ENCODE results near the gene DBNL. TPM values are rescaled to one million over a fixed set of nuclear protein-coding genes. Genes with fewer than 3 reads are reported as not detected.

DBNL gene
- polyA plus RNA-seq, 2 of the 4 experiments (the other 2 are of a cell fraction): 41.8 to 95.0 TPM

GRCh38 chr7:44101966-44102845, 57.7 kb downstream of the DBNL start:
- Histone ChIP-seq H3K4me3 (no peak overlapping the region), H3K27ac (no peak overlapping the region), H3K4me1 (peaks cover 12% of the 10 kb centered on the region; the same call in 1 of the 3 replicates), H3K4me2 (no peak overlapping the region), H3K9me3 (no peaks in the 10 kb centered on the region)
- TF ChIP-seq TP53 (CRISPR knock-in tag; IDR thresholded peaks at IDR 0.05) (no peak), SMC3 (IDR thresholded peaks at IDR 0.05) (no peak), JUNB (IDR thresholded peaks at IDR 0.05) (no peak), ZFP36 (IDR thresholded peaks at IDR 0.05; ENCODE audit: borderline replicate concordance, partially characterized antibody) (no peak), EHMT2 (IDR thresholded peaks at IDR 0.05; ENCODE audit: low read depth) (no peak), HEYL (CRISPR knock-in tag; IDR thresholded peaks at IDR 0.05) (no peak), RCOR1 (IDR thresholded peaks at IDR 0.05; ENCODE audit: low read depth, low read length) (no peak), RFX5 (IDR thresholded peaks at IDR 0.05) (no peak), BCL3 (IDR thresholded peaks at IDR 0.05) (no peak), FOXS1 (CRISPR knock-in tag; IDR thresholded peaks at IDR 0.05) (no peak), KDM5A (IDR thresholded peaks at IDR 0.05) (no peak)
- no peak for ATAC-seq
- FAIRE-seq: no peak
- CTCF ChIA-PET: interaction anchor here (1.1 to 2.2 kb wide), 5 partner anchors 10 to 94 kb away, joined by 3 to 5 read pairs (median 3); no protein-coding TSS in a partner anchor
- WGBS (ENCODE audit: missing lambda C conversion rate): 85% methylated on average over 13 of the region's 14 CpGs
- POLR2A ChIA-PET: interaction anchor here (0.6 kb wide), 1 partner anchor 9 kb away, joined by 3 read pairs; no protein-coding TSS in a partner anchor
- DNase-seq (ENCODE audit: low read depth in 1 of 2, low spot score in 1 of 2): no peak

- no peak overlapping the region for H3K4me2 ChIP-seq
- ChIA-PET POLR2A (no interaction called here), CTCF (interaction anchor here (0.6 to 1.4 kb wide), 4 partner anchors 9 to 94 kb away, joined by 3 to 4 read pairs (median 3); partner anchors contain the start of gene POLD2)
- no peak overlapping the region for H3K4me3 ChIP-seq
- H3K9me3 ChIP-seq: no peaks in the 10 kb centered on the region
- H3K27ac ChIP-seq: no peak overlapping the region
- ATAC-seq (no peak), DNase-seq (ENCODE audit: low read depth in 1 of 2, low spot score in 1 of 2) (no peak), FAIRE-seq (no peak)
- H3K4me1 ChIP-seq: peaks cover 12% of the 10 kb centered on the region; the same call in 1 of the 3 replicates
- TF ChIP-seq SMC3 (IDR thresholded peaks at IDR 0.05) (no peak), HOXB13 (CRISPR knock-in tag; IDR thresholded peaks at IDR 0.05; ENCODE audit: low read depth) (no peak), RARB (CRISPR knock-in tag; IDR thresholded peaks at IDR 0.05) (no peak), POLR2A (IDR thresholded peaks at IDR 0.05; ENCODE audit: low read length) (no peak)
- 60% methylated on average over 8 of the region's 8 CpGs for WGBS (ENCODE audit: missing lambda C conversion rate)
These were observed 58.5 kb downstream of the DBNL start for GRCh38 chr7:44102846-44103565.

- no peak for DNase-seq (ENCODE audit: low read depth in 1 of 2, low spot score in 1 of 2)
- FAIRE-seq: no peak
- Histone ChIP-seq H3K4me2 (no peak overlapping the region), H3K9me3 (no peaks in the 10 kb centered on the region), H3K4me3 (no peak overlapping the region), H3K27ac (no peak overlapping the region), H3K4me1 (peaks cover 12% of the 10 kb centered on the region; the same call in 1 of the 3 replicates)
- no peak for ATAC-seq
- 90% methylated on average over 5 of the region's 8 CpGs for whole genome bisulfite sequencing (ENCODE audit: missing lambda C conversion rate)
- TF ChIP-seq TFCP2L1 (CRISPR knock-in tag; IDR thresholded peaks at IDR 0.05) (no peak), CBX8 (IDR thresholded peaks at IDR 0.05) (no peak), SMC3 (IDR thresholded peaks at IDR 0.05) (no peak), RCOR1 (IDR thresholded peaks at IDR 0.05; ENCODE audit: low read depth, low read length) (no peak), MYC (IDR thresholded peaks at IDR 0.05; ENCODE audit: borderline replicate concordance, low read length) (no peak)
- ChIA-PET CTCF (interaction anchor here (0.6 to 1.1 kb wide), 2 partner anchors 20 to 38 kb away, joined by 3 read pairs; partner anchors contain the start of gene POLD2), POLR2A (no interaction called here)
These were observed 59.0 kb downstream of the DBNL start for GRCh38 chr7:44103566-44103922.

All from A549 (cell line).